Measurements from ENCODE around the gene NLGN4Y. TPM values are rescaled to one million over a fixed set of nuclear protein-coding genes. Genes with fewer than 3 reads are reported as not detected.

NLGN4Y gene
- total and polyA plus RNA-seq, 2 of the 13 experiments (the other 11 are each of a cell fraction or from before 2014, with no cell fraction given): 6.0 to 16.5 TPM

GRCh38 chrY:14601372-14601771 is 77.0 kb downstream of the NLGN4Y start:
- ChIA-PET POLR2A (no interaction called here), CTCF (ENCODE audit: low intra/inter-chr PET ratio, low total read pairs) (no interaction called here)
- no peak overlapping the region for H3K4me2 ChIP-seq (ENCODE audit: low read depth, low read length)
- H3K79me2 ChIP-seq (ENCODE audit: insufficient read depth, low read length): no peaks in the 10 kb centered on the region
- H3K4me1 ChIP-seq (ENCODE audit: insufficient read depth, low read length): no peaks in the 10 kb centered on the region
- intact Hi-C loops (cut with micrococcal nuclease; ENCODE audit: unreplicated experiment) (no loop called here), in situ Hi-C loops (cut with HindIII; ENCODE audit: extremely low pct_ligation_motif_present, low pct_unique_long_range_greater_than_20kb) (no loop called here)
- no peak overlapping the region for H2AFZ ChIP-seq (ENCODE audit: low read length)
- TF ChIP-seq ZNF557 (CRISPR knock-in tag; IDR thresholded peaks at IDR 0.05): no peak
- TF ChIP-seq ATF6 (CRISPR knock-in tag; conservative IDR thresholded peaks at IDR 0.05): no peak
- TF ChIP-seq MED8 (CRISPR knock-in tag; IDR thresholded peaks at IDR 0.05; ENCODE audit: insufficient replicate concordance): no peak
- TF ChIP-seq ZNF17 (CRISPR knock-in tag; IDR thresholded peaks at IDR 0.05): no peak
- no peak for TF ChIP-seq KLF15 (CRISPR knock-in tag; IDR thresholded peaks at IDR 0.05; ENCODE audit: borderline replicate concordance)
- no peak for TF ChIP-seq ZNF644 (CRISPR knock-in tag; IDR thresholded peaks at IDR 0.05; ENCODE audit: low read depth)
- no peak for TF ChIP-seq NFATC3 (CRISPR knock-in tag; IDR thresholded peaks at IDR 0.05)
- TF ChIP-seq GLMP (CRISPR knock-in tag; IDR thresholded peaks at IDR 0.05; ENCODE audit: borderline replicate concordance): no peak
- TF ChIP-seq PRMT3 (CRISPR knock-in tag; IDR thresholded peaks at IDR 0.05; ENCODE audit: borderline replicate concordance, low read depth): no peak
- TF ChIP-seq KDM5A (IDR thresholded peaks at IDR 0.05; ENCODE audit: borderline replicate concordance, low read length): no peak
- H3K4me3 ChIP-seq (replicated peaks in 1 of 3; ENCODE audit: insufficient read depth in 1 of 3, low read depth in 2 of 3, low read length in 3 of 3): no peak overlapping the region
- 95% methylated on average over 10 of the region's 11 CpGs for WGBS (ENCODE audit: low lambda C conversion rate)
- no peaks in the 10 kb centered on the region for H4K20me1 ChIP-seq (ENCODE audit: insufficient read depth, low read length)
- FAIRE-seq (peak; percentile 4), DNase-seq (ENCODE audit: low spot score) (no peak), ATAC-seq (no peak)
- no peaks in the 10 kb centered on the region for H3K36me3 ChIP-seq (replicated peaks in 1 of 2; ENCODE audit: control insufficient read depth in 1 of 2, insufficient read depth in 2 of 2, low read length in 2 of 2)
- no TSS peak for BruUV-seq (replicated peaks)
- no peak overlapping the region for H3K9ac ChIP-seq (ENCODE audit: insufficient read depth, low read depth, low read length)
- no peak overlapping the region for H3K27ac ChIP-seq (ENCODE audit: extremely low read length, insufficient read depth, low read length)
- H3K27me3 ChIP-seq (ENCODE audit: control insufficient read depth in 1 of 2, insufficient read depth in 2 of 2, low read length in 2 of 2): no peaks in the 10 kb centered on the region
- H3K9me3 ChIP-seq (ENCODE audit: low read length): no peaks in the 10 kb centered on the region

All from HepG2 (cell line).